ENCODE measurements around the gene CEACAM3.
A peak's percentile ranks its signal among the peaks of the same experiment; 100 is the strongest.

Gene CEACAM3

GRCh38 chr19:41774515-41774980 is 21.8 kb upstream of the CEACAM3 start:
- Histone ChIP-seq H3K4me1 (ENCODE audit: control insufficient read depth, insufficient read depth, low read length) (no peaks in the 10 kb centered on the region), H3K4me3 (ENCODE audit: low read depth, low read length) (no peak overlapping the region), H3K27ac (ENCODE audit: extremely low read depth, low read depth, low read length) (no peak overlapping the region), H3K9me3 (ENCODE audit: control insufficient read depth, insufficient read depth, low read depth, low read length) (no peaks in the 10 kb centered on the region), H3K36me3 (ENCODE audit: control insufficient read depth in 2 of 2, insufficient read depth in 1 of 2, low read length in 2 of 2) (no peaks in the 10 kb centered on the region)
- CTCF ChIA-PET, result interaction anchor here (0.7 to 8.5 kb wide), 9 partner anchors 10 to 68 kb away, joined by 3 to 149 read pairs (median 4); partner anchors contain the start of gene CEACAM6
- TF ChIP-seq KLF17 (tag by site-specific recombination; IDR thresholded peaks at IDR 0.05) (0 out of 2 replicates have a peak, but pooled peaks have one; percentile 13), SP7 (tag by site-specific recombination; IDR thresholded peaks at IDR 0.05) (no peak), ZNF19 (tag by site-specific recombination; IDR thresholded peaks at IDR 0.05; ENCODE audit: low read depth) (no peak), ZFHX2 (tag by site-specific recombination; conservative IDR thresholded peaks at IDR 0.05) (no peak)
- POLR2A ChIA-PET, result no interaction called here

- ChIA-PET POLR2A (no interaction called here), CTCF (interaction anchor here (0.6 to 8.5 kb wide), 10 partner anchors 9 to 158 kb away, joined by 3 to 149 read pairs (median 8); partner anchors contain the start of genes CEACAM3 and CEACAM6)
- TF ChIP-seq ZNF544 (tag by site-specific recombination; IDR thresholded peaks at IDR 0.05), result no peak
- no peak for TF ChIP-seq ZNF654 (tag by site-specific recombination; IDR thresholded peaks at IDR 0.05; ENCODE audit: low read depth)
- TF ChIP-seq PBX3 (CRISPR knock-in tag; IDR thresholded peaks at IDR 0.05), result no peak
- no peak for TF ChIP-seq ZNF133 (tag by site-specific recombination; IDR thresholded peaks at IDR 0.05)
- TF ChIP-seq HOXD13 (CRISPR knock-in tag; IDR thresholded peaks at IDR 0.05; ENCODE audit: borderline replicate concordance), result no peak
- TF ChIP-seq KLF9 (tag by site-specific recombination; IDR thresholded peaks at IDR 0.05; ENCODE audit: low read depth), result no peak
- TF ChIP-seq ZNF202 (tag by site-specific recombination; IDR thresholded peaks at IDR 0.05; ENCODE audit: borderline replicate concordance), result no peak
- no peak for TF ChIP-seq SP2 (tag by site-specific recombination; IDR thresholded peaks at IDR 0.05)
- no peak for TF ChIP-seq YY1 (tag by site-specific recombination; IDR thresholded peaks at IDR 0.05)
- Histone ChIP-seq H3K4me3 (ENCODE audit: low read depth, low read length) (no peak overlapping the region), H3K27ac (ENCODE audit: extremely low read depth, low read depth, low read length) (no peak overlapping the region), H3K9me3 (ENCODE audit: control insufficient read depth, insufficient read depth, low read depth, low read length) (no peaks in the 10 kb centered on the region), H3K36me3 (ENCODE audit: control insufficient read depth in 2 of 2, insufficient read depth in 1 of 2, low read length in 2 of 2) (no peaks in the 10 kb centered on the region), H3K4me1 (ENCODE audit: control insufficient read depth, insufficient read depth, low read length) (no peaks in the 10 kb centered on the region)
These were observed 19.7 kb upstream of the CEACAM3 start for GRCh38 chr19:41776700-41777099.

GRCh38 chr19:41783612-41784011 is 12.8 kb upstream of the CEACAM3 start:
- Histone ChIP-seq H3K4me3 (ENCODE audit: low read depth, low read length) (no peak overlapping the region), H3K36me3 (ENCODE audit: control insufficient read depth in 2 of 2, insufficient read depth in 1 of 2, low read length in 2 of 2) (no peaks in the 10 kb centered on the region), H3K9me3 (ENCODE audit: control insufficient read depth, insufficient read depth, low read depth, low read length) (no peaks in the 10 kb centered on the region), H3K27ac (ENCODE audit: extremely low read depth, low read depth, low read length) (no peak overlapping the region), H3K4me1 (ENCODE audit: control insufficient read depth, insufficient read depth, low read length) (peaks cover 3% of the 10 kb centered on the region; the same call in 1 of the 2 replicates)
- POLR2A ChIA-PET, result interaction anchor here (0.6 kb wide), 1 partner anchor 31 kb away, joined by 3 read pairs; no protein-coding TSS in a partner anchor
- CTCF ChIA-PET, result interaction anchor here (0.6 to 8.3 kb wide), 9 partner anchors 8 to 1616 kb away, joined by 3 to 226 read pairs (median 16); partner anchors contain the start of genes CEACAM3 and CEACAM6
- TF ChIP-seq ZBTB7A (tag by site-specific recombination; IDR thresholded peaks at IDR 0.05; ENCODE audit: low read depth) (no peak), PATZ1 (tag by site-specific recombination; IDR thresholded peaks at IDR 0.05) (no peak)
